HEK293 (cell line): ENCODE results near the gene PPP1R14C.

Experiments used
- CTCF ChIA-PET: fragments of 350-600 bp; formaldehyde crosslinking; extraction: SDS; loops from one replicate; lab custom pipeline; 2021; ENCODE audit warnings: antibody characterized with exemption; lab: Yijun Ruan, JAX
- POLR2A ChIA-PET: fragments of 300-600 bp; formaldehyde crosslinking; extraction: SDS; loops from one replicate; lab custom pipeline; 2020; ENCODE audit warnings: antibody characterized with exemption, inconsistent platforms; lab: Yijun Ruan, JAX
- H3K27ac ChIP-seq: fragments of 200-500 bp; sonication (Bioruptor generic); 2 replicates; pipeline ENCODE4 v1.5.1; 2014; ENCODE audit warnings: low read depth, low read length, control low read depth, inconsistent platforms; ENCODE audit errors: extremely low read depth
- H3K36me3 ChIP-seq, 2 experiments: fragments of 200-500 bp in 1 of 2; sonication (Bioruptor generic) in 1 of 2; 1 replicate in 1 of 2; 2 replicates in 1 of 2; pipeline ENCODE4 v1.5.1; 2014 to 2017; ENCODE audit warnings: inconsistent platforms in 2 of 2, low read length in 2 of 2; ENCODE audit not compliant: control insufficient read depth in 2 of 2, insufficient read depth in 1 of 2
- H3K4me1 ChIP-seq: fragments of 200-500 bp; sonication (Bioruptor generic); 2 replicates; pipeline ENCODE4 v1.5.1; 2014; ENCODE audit warnings: mild to moderate bottlenecking, low read length, inconsistent platforms; ENCODE audit not compliant: control insufficient read depth, insufficient read depth
- H3K4me3 ChIP-seq: 2 replicates; pipeline ENCODE4 v1.5.1; 2011; ENCODE audit warnings: low read depth, mild to moderate bottlenecking, control low read depth, low read length, moderate library complexity
- H3K9me3 ChIP-seq: fragments of 200-500 bp; sonication (Bioruptor generic); 2 replicates; pipeline ENCODE4 v1.5.1; 2014; ENCODE audit warnings: low read depth, low read length, inconsistent platforms; ENCODE audit not compliant: control insufficient read depth, insufficient read depth
- BCL11A ChIP-seq: fragments of 450-650 bp; formaldehyde crosslinking; IDR thresholded peaks from 2 replicates; pipeline ENCODE4 v1.5.1; 2016; ENCODE audit warnings: low read depth, missing biosample characterization, missing genetic modification characterization
- GLI2 ChIP-seq: fragments of 450-650 bp; formaldehyde crosslinking; IDR thresholded peaks from 2 replicates; pipeline ENCODE4; 2017; ENCODE audit warnings: missing biosample characterization, missing genetic modification characterization, low read depth, borderline replicate concordance
- GLIS1 ChIP-seq: fragments of 450-650 bp; formaldehyde crosslinking; IDR thresholded peaks from 2 replicates; pipeline ENCODE4 v1.5.1; 2016; ENCODE audit warnings: missing biosample characterization, missing genetic modification characterization
- HOXD13 ChIP-seq: sonication (generic); formaldehyde crosslinking; IDR thresholded peaks from 2 replicates; pipeline ENCODE4 v1.8.0; 2022; ENCODE audit warnings: missing genetic modification reagents, borderline replicate concordance
- KLF8 ChIP-seq: fragments of 450-650 bp; formaldehyde crosslinking; IDR thresholded peaks from 2 replicates; pipeline ENCODE4 v1.5.1; 2016; ENCODE audit warnings: missing biosample characterization, missing genetic modification characterization
- SP2 ChIP-seq: fragments of 450-650 bp; formaldehyde crosslinking; IDR thresholded peaks from 2 replicates; pipeline ENCODE4 v1.5.1; 2016; ENCODE audit warnings: missing biosample characterization, missing genetic modification characterization
- ZFP41 ChIP-seq: fragments of 450-650 bp; formaldehyde crosslinking; IDR thresholded peaks from 2 replicates; pipeline ENCODE4 v1.5.1; 2016; ENCODE audit warnings: missing biosample characterization, missing genetic modification characterization, borderline replicate concordance
- ZNF133 ChIP-seq: fragments of 450-650 bp; formaldehyde crosslinking; IDR thresholded peaks from 2 replicates; pipeline ENCODE4 v1.5.1; 2016; ENCODE audit warnings: missing biosample characterization, missing genetic modification characterization
- ZNF140 ChIP-seq: fragments of 450-650 bp; formaldehyde crosslinking; IDR thresholded peaks from 2 replicates; pipeline ENCODE4 v1.5.1; 2016; ENCODE audit warnings: missing biosample characterization, missing genetic modification characterization
- ZNF280C ChIP-seq: fragments of 450-650 bp; formaldehyde crosslinking; IDR thresholded peaks from 2 replicates; pipeline ENCODE4 v1.5.1; 2016; ENCODE audit warnings: missing biosample characterization, missing genetic modification characterization
- ZNF292 ChIP-seq: fragments of 450-650 bp; formaldehyde crosslinking; IDR thresholded peaks from 2 replicates; pipeline ENCODE4 v1.5.1; 2016; ENCODE audit warnings: low read depth, missing biosample characterization, missing genetic modification characterization, borderline replicate concordance
- ZNF324 ChIP-seq: fragments of 450-650 bp; formaldehyde crosslinking; IDR thresholded peaks from 2 replicates; pipeline ENCODE4 v1.5.1; 2016; ENCODE audit warnings: missing biosample characterization, missing genetic modification characterization
- ZNF518A ChIP-seq: fragments of 450-650 bp; formaldehyde crosslinking; conservative IDR thresholded peaks from 2 replicates; pipeline ENCODE4 v1.5.1; 2016; ENCODE audit warnings: low read depth, missing biosample characterization, missing genetic modification characterization
- ZNF529 ChIP-seq: fragments of 450-650 bp; formaldehyde crosslinking; IDR thresholded peaks from 2 replicates; pipeline ENCODE4 v1.5.1; 2017; ENCODE audit warnings: missing genetic modification characterization, missing biosample characterization; ENCODE audit not compliant: insufficient replicate concordance
- ZNF548 ChIP-seq: fragments of 450-650 bp; formaldehyde crosslinking; IDR thresholded peaks from 2 replicates; pipeline ENCODE4 v1.5.1; 2016; ENCODE audit warnings: missing biosample characterization, missing genetic modification characterization
- ZNF561 ChIP-seq: fragments of 450-650 bp; IDR thresholded peaks from 2 replicates; pipeline ENCODE4 v1.5.1; 2018; ENCODE audit warnings: missing biosample characterization, missing genetic modification characterization, borderline replicate concordance
- ZNF629 ChIP-seq: fragments of 450-650 bp; formaldehyde crosslinking; IDR thresholded peaks from 2 replicates; pipeline ENCODE4 v1.5.1; 2017; ENCODE audit warnings: missing biosample characterization, missing genetic modification characterization
- ZNF639 ChIP-seq: fragments of 450-650 bp; formaldehyde crosslinking; IDR thresholded peaks from 2 replicates; pipeline ENCODE4 v1.5.1; 2016; ENCODE audit warnings: missing biosample characterization, missing genetic modification characterization
- ZNF654 ChIP-seq: fragments of 450-650 bp; formaldehyde crosslinking; IDR thresholded peaks from 2 replicates; pipeline ENCODE4 v1.5.1; 2016; ENCODE audit warnings: low read depth, missing biosample characterization, missing genetic modification characterization
- ZNF670 ChIP-seq: fragments of 450-650 bp; formaldehyde crosslinking; IDR thresholded peaks from 2 replicates; pipeline ENCODE4 v1.5.1; 2016; ENCODE audit warnings: missing biosample characterization, missing genetic modification characterization, low read depth
- ZNF837 ChIP-seq: fragments of 450-650 bp; formaldehyde crosslinking; IDR thresholded peaks from 2 replicates; pipeline ENCODE4 v1.5.1; 2016; ENCODE audit warnings: missing biosample characterization, missing genetic modification characterization
- ZSCAN23 ChIP-seq: fragments of 450-650 bp; formaldehyde crosslinking; IDR thresholded peaks from 2 replicates; pipeline ENCODE4 v1.5.1; 2016; ENCODE audit warnings: missing biosample characterization, missing genetic modification characterization
- ZSCAN4 ChIP-seq: fragments of 450-650 bp; formaldehyde crosslinking; IDR thresholded peaks from 2 replicates; pipeline ENCODE4 v1.5.1; 2017; ENCODE audit warnings: missing biosample characterization, missing genetic modification characterization
- TF ChIP-seq, protein P1 (sequence below): fragments of 450-650 bp; formaldehyde crosslinking; IDR thresholded peaks from 2 replicates; pipeline ENCODE4 v1.5.1; 2016; ENCODE audit warnings: missing biosample characterization, missing genetic modification characterization

The PPP1R14C gene

DNA sequence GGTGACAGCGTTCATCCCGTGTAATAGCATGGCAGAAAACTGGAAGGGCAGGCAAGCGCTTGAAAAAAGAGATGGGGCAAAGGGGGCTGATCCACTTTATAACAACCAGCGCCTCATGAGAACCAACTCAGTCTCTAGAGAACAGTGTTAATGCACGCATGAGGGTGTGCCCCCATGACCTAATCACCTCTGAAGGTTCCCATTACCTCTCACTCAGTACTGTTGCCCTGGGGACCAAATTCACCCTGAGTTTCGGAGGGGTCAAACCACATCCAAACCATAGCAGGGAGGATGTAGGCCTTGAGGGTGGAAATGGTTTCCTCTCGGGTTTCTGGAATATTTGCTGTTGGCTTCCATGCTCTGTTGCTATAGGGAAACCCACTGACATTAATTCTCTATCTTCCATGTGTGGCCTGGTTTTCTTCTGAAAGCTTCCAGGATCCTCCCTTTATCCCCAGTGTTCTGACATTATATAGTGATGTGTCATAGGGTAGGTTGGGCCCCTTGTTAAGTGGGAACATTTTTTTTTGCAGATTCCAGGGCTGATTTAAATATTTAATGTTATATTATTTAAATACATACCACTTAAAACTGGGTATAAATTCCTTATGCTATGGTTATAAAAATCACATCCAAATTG is 65.2 kb downstream of the PPP1R14C start (continued):
- TF ChIP-seq ZNF518A (tag by site-specific recombination) (no peak), ZNF670 (tag by site-specific recombination) (no peak), KLF8 (tag by site-specific recombination) (no peak), ZNF292 (tag by site-specific recombination) (no peak), ZNF140 (tag by site-specific recombination) (no peak), ZNF324 (tag by site-specific recombination) (no peak), GLIS1 (no peak), ZNF837 (no peak), BCL11A (tag by site-specific recombination) (no peak), ZNF561 (tag by site-specific recombination) (no peak)

DNA sequence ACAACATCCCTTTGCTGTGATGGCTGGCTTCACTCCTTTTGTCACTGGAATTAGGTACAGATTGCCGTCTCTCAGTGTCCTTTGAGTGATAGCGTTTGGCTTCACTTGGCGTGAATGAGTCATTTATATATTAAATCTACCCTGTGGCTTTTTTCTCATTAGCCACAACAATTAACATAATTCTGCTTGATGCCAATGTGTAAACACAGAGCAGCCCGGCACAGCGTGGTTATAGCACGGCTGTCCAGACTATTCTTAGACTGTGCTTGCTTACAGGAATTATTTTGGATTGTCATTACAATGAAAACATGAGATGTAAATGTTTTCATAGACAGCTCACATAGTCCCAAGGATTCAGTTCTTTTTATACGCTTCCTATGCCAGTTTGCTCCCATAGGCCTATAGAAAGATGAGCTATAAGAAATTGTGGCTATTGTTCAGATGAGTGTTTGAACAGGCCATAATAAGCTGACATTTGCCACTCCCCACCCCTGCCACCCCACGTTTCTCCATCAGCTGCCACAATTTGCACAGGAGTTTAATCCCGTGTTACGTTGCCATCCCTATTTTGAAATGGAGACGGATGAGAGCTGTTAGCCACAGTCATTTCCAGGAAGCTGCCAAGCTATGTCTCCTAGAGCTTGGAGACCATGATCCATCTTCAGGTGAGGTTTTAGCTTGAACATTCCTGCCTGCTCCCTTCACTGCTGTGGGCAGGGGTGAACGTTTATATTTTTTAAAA is 65.9 kb downstream of the PPP1R14C start:
- CTCF ChIA-PET = interaction anchor here (0.6 to 1.1 kb wide), 4 partner anchors 12 to 1116 kb away, joined by 3 to 4 read pairs (median 4); no protein-coding TSS in a partner anchor
- POLR2A ChIA-PET = interaction anchor here (0.6 kb wide), 1 partner anchor 140 kb away, joined by 3 read pairs; the partner anchor contains the start of gene ULBP3
- TF ChIP-seq ZSCAN4 (tag by site-specific recombination) (no peak), SP2 (tag by site-specific recombination) (no peak), ZNF548 (tag by site-specific recombination) (no peak), ZFP41 (no peak), GLI2 (tag by site-specific recombination) (no peak), ZNF133 (tag by site-specific recombination) (no peak), ZNF280C (no peak), ZNF140 (tag by site-specific recombination) (no peak), ZNF639 (tag by site-specific recombination) (0 out of 2 replicates have a peak, but pooled peaks have one; percentile 48), ZNF292 (tag by site-specific recombination) (no peak), ZNF629 (peak; percentile 64; the same call in 1 of the 2 replicates), HOXD13 (CRISPR knock-in tag) (no peak), ZNF654 (tag by site-specific recombination) (no peak), ZNF529 (tag by site-specific recombination) (no peak), ZSCAN23 (peak; percentile 54; the same call in 1 of the 2 replicates)
- TF ChIP-seq, protein P1, sequence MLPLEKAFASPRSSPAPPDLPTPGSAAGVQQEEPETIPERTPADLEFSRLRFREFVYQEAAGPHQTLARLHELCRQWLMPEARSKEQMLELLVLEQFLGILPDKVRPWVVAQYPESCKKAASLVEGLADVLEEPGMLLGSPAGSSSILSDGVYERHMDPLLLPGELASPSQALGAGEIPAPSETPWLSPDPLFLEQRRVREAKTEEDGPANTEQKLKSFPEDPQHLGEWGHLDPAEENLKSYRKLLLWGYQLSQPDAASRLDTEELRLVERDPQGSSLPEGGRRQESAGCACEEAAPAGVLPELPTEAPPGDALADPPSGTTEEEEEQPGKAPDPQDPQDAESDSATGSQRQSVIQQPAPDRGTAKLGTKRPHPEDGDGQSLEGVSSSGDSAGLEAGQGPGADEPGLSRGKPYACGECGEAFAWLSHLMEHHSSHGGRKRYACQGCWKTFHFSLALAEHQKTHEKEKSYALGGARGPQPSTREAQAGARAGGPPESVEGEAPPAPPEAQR (tag by site-specific recombination) = no peak

More for the DNA sequence above, 65.9 kb downstream of the PPP1R14C start:
- Histone ChIP-seq H3K36me3 (no peaks in the 10 kb centered on the region), H3K4me3 (no peak overlapping the region), H3K27ac (no peak overlapping the region), H3K4me1 (peaks cover 11% of the 10 kb centered on the region), H3K9me3 (no peaks in the 10 kb centered on the region)
